ENCODE results near the gene MACROD2. TPM values are rescaled to one million over a fixed set of nuclear protein-coding genes. Genes with fewer than 3 reads are reported as not detected.
A peak's percentile ranks its signal among the peaks of the same experiment; 100 is the strongest.

The MACROD2 gene
- total and polyA plus RNA-seq, 9 donors, result 3.7 to 25.5 (median 7.8) TPM

GRCh38 chr20:15446373-15446772, 1451.1 kb downstream of the MACROD2 start:
- intact Hi-C loops (cut with DNase I), result no loop called here
- Histone ChIP-seq H3K4me1 (ENCODE audit: insufficient read depth) (peaks cover 5% of the 10 kb centered on the region), H3K27ac (no peak overlapping the region), H3K27me3 (no peaks in the 10 kb centered on the region), H3K36me3 (no peaks in the 10 kb centered on the region), H3K4me3 (no peak overlapping the region), H3K9me3 (no peaks in the 10 kb centered on the region)
- peak; percentile 8 to 46 (median 27) for DNase-seq
- WGBS, 3 donors, result 46 to 61% (median 55%) methylated on average over 9 of the region's 9 CpGs
- TF ChIP-seq POLR2A (IDR thresholded peaks at IDR 0.05) (no peak), EP300 (IDR thresholded peaks at IDR 0.05) (no peak)
- TF ChIP-seq, protein P1, sequence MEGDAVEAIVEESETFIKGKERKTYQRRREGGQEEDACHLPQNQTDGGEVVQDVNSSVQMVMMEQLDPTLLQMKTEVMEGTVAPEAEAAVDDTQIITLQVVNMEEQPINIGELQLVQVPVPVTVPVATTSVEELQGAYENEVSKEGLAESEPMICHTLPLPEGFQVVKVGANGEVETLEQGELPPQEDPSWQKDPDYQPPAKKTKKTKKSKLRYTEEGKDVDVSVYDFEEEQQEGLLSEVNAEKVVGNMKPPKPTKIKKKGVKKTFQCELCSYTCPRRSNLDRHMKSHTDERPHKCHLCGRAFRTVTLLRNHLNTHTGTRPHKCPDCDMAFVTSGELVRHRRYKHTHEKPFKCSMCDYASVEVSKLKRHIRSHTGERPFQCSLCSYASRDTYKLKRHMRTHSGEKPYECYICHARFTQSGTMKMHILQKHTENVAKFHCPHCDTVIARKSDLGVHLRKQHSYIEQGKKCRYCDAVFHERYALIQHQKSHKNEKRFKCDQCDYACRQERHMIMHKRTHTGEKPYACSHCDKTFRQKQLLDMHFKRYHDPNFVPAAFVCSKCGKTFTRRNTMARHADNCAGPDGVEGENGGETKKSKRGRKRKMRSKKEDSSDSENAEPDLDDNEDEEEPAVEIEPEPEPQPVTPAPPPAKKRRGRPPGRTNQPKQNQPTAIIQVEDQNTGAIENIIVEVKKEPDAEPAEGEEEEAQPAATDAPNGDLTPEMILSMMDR (IDR thresholded peaks at IDR 0.05), result no peak

DNA sequence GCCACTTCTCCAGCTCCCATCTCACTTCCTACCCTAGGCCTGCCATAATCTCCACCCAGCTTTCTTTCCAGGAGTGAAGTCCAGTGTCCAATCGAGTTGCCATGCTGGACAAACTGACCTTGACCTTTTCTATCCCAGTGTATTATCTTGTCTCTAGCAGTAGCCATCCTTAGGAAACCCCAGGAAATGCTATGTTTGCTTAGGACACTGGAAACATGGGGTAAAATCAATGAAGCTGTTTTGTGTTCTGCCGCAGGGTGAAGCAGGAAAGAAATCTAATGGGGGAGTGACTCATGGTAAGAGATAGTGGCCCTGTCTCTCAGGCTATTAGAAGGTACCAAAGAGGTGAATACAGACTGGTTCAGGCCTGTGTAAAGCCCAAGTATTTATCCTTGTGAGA, 1452.2 kb downstream of the MACROD2 start:
- H3K9me3 ChIP-seq, result no peaks in the 10 kb centered on the region
- H3K4me3 ChIP-seq, result no peak overlapping the region
- H3K27me3 ChIP-seq, result no peaks in the 10 kb centered on the region
- peaks cover 5% of the 10 kb centered on the region for H3K4me1 ChIP-seq (ENCODE audit: insufficient read depth)
- TF ChIP-seq EP300 (IDR thresholded peaks at IDR 0.05) (no peak), POLR2A (IDR thresholded peaks at IDR 0.05) (no peak)
- TF ChIP-seq, protein P1 (IDR thresholded peaks at IDR 0.05), result no peak
- H3K27ac ChIP-seq, result no peak overlapping the region
- WGBS, 3 donors, result 70 to 76% (median 72%) methylated on average over 2 of the region's 2 CpGs
- intact Hi-C loops (cut with DNase I), result no loop called here
- H3K36me3 ChIP-seq, result no peaks in the 10 kb centered on the region
- no peak for DNase-seq

DNA sequence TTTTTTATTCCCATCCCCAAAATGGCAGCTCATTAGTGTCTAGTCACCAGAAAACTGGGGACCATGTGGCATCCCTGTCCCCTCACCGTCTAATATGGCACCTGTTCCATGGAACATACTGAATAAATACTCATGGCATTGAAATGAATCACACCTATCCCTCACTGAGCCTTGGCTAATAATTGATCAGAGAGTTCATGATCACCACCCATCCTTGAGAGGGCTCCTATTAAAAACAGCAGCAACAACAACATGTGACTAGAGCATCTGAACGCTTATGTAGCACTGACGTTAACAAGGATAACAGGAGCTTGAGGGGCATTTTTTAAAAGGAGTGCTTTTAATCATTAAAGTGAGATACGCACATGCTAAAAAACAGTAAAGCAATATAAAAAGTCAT, 1453.7 kb downstream of the MACROD2 start:
- H3K4me1 ChIP-seq (ENCODE audit: insufficient read depth), result peaks cover 5% of the 10 kb centered on the region
- TF ChIP-seq, protein P1 (IDR thresholded peaks at IDR 0.05), result no peak
- no peak for TF ChIP-seq EP300 (IDR thresholded peaks at IDR 0.05)
- 93 to 97% (median 94%) methylated on average over 4 of the region's 4 CpGs for WGBS, 3 donors

GRCh38 chr20:15451241-15451640, 1455.9 kb downstream of the MACROD2 start:
- no peak for DNase-seq
- TF ChIP-seq, protein P1 (IDR thresholded peaks at IDR 0.05), result no peak
- no peak for TF ChIP-seq POLR2A (IDR thresholded peaks at IDR 0.05)
- TF ChIP-seq EP300 (IDR thresholded peaks at IDR 0.05), result no peak
- WGBS, 3 donors, result 78 to 94% (median 90%) methylated on average over 2 of the region's 2 CpGs
- no peak overlapping the region for H3K4me3 ChIP-seq
- no peaks in the 10 kb centered on the region for H3K27me3 ChIP-seq
- no peak overlapping the region for H3K27ac ChIP-seq
- intact Hi-C loops (cut with DNase I), result no loop called here
- H3K4me1 ChIP-seq (ENCODE audit: insufficient read depth), result peaks cover 1% of the 10 kb centered on the region
- H3K36me3 ChIP-seq, result no peaks in the 10 kb centered on the region
- H3K9me3 ChIP-seq, result no peaks in the 10 kb centered on the region

More for the DNA sequence above, 1453.7 kb downstream of the MACROD2 start:
- no peaks in the 10 kb centered on the region for H3K27me3 ChIP-seq
- H3K27ac ChIP-seq, result no peak overlapping the region
- H3K9me3 ChIP-seq, result no peaks in the 10 kb centered on the region
- H3K4me3 ChIP-seq, result no peak overlapping the region
- DNase-seq, result no peak
- H3K36me3 ChIP-seq, result no peaks in the 10 kb centered on the region
- intact Hi-C loops (cut with DNase I), result no loop called here

All from ovary (tissue), 9 donors.